ENCODE data around the gene R3HCC1L. TPM values are rescaled to one million over a fixed set of nuclear protein-coding genes. Genes with fewer than 3 reads are reported as not detected.

R3HCC1L gene
- total RNA-seq, 1 donor = 6.7 TPM

DNA sequence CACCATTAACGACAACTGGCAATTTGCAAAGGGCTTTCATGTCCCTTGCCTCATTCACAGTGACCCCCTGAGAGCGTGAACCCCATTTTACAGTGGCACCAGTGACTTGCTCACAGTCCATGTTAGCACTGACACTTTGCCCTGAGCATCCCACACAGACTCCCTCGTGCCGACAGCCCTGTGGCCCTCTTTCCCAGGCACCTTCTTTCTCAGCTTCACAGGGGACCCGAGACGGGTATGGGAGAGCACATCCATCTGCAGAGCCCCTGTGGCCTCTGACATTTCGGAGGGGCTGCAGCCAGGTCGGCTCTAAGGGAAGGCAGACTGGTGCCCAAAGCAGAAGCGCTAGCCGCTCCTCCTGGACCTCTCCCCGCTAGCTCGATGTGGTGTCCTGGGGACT, 122.7 kb downstream of the R3HCC1L start:
- DNase-seq (ENCODE audit: low read depth in 2 of 3, low spot score in 2 of 3) = no peak

DNA sequence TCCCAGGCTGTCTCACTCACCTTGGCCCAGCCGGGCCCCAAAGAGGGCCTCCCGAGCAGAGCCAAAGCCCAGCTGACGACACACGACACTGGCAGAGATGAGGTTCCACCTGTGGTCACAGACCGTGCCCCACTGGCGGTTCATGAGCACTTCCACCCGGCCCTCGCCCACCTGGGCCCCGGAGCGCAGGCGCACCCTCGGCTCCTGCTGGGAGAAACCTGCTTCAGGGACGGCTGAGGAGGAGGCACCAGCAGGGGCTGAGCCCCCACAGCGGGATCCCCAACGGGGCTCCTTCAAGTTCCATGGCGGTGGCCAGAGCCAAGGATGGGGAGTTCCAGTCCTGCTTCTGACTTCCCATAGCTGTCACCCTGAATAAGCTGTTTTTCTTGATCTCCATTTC, 123.5 kb downstream of the R3HCC1L start:
- DNase-seq (ENCODE audit: low read depth in 2 of 3, low spot score in 2 of 3) = no peak

DNA sequence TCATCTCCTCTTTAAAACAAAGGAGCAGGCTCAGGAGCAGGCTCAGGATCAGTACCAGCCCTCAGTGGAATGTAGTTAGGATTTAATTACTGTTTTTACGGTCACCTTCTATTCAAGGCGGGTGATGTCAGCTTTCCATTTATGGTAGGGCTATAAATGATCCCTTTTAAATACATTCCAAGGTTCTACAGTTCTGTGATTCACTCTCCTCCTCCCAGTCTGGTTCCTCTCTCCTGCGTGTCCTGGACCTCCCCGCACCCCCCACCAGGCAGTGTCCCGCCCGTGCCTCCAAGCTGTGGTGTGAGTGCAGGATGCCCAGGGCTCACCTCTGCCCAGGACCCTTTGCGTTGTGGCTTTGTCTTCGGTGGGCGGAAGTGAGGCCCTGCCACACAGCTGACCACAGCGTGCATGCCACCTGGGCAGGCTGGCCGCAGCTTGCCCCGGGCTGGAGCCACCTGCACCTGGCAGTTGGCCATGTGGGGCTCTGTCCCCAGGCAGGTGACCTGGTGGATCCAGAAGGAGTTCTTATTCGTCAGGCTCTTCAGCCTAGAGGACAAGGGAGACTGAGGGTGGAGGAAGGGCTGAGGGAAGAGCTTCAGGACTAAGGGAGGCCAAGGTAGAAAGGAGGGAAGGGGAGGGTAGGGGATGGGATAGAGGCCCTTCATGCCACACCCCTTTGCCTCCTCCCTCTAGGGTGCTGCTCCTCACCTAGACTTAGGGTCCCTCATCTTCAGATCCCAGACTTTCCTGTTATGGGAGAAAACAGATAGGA, 124.4 kb downstream of the R3HCC1L start:
- no peak for DNase-seq (ENCODE audit: low read depth in 2 of 3, low spot score in 2 of 3)

DNA sequence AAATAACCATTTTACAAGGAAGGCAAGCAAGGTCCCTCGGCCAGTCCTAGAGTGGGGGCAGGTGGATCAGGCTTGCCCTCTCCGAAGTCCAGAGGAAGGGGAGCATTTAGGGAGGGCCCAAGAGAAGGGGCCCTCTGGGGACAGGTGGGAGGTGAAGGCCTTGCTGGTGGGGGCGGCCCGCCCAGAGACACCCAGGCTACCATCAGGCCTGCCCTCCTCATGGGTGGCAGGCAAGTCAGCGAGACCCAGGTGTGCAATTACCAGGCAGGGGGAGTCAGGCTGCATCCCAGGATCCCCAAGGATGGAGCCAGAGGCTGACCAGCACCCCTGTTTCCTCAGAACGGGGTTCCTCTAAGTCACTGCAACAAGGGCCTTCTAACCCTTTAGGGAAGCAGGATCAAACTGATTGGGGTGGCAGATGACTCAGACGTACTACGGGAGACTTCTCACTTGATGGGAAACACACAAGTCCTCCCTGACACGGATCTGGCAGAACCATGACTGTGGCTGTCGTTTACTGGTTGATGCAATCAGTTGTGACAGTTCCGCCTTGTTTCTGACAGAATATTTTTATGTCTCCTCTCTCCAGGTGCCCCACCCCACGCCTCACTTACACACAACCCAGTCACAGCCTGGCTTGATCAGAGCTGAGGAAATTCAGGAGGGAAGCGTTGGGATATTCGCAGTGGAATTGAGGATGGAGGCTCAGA, 125.3 kb downstream of the R3HCC1L start:
- no peak for DNase-seq (ENCODE audit: low read depth in 2 of 3, low spot score in 2 of 3)

DNA sequence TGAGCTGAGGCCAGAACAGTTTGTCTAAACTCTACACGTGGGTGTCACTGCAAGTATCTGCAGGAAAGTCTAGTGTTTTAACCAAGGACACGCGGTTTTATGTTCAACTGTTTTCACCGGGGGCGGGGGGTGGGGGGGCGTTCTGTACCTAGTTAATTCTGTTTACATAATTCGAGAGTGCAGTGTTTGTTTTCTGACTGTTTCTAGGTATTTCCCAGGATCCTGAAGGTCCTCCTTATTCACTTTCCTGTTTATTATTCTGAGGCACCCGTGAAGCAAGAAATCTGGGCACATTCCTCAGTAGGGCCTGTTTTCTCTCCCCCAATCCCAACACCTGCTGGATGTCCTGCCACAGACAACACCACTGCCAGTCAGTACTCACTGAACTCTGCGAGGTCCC, 125.9 kb downstream of the R3HCC1L start:
- no peak for DNase-seq (ENCODE audit: low read depth in 2 of 3, low spot score in 2 of 3)

DNA sequence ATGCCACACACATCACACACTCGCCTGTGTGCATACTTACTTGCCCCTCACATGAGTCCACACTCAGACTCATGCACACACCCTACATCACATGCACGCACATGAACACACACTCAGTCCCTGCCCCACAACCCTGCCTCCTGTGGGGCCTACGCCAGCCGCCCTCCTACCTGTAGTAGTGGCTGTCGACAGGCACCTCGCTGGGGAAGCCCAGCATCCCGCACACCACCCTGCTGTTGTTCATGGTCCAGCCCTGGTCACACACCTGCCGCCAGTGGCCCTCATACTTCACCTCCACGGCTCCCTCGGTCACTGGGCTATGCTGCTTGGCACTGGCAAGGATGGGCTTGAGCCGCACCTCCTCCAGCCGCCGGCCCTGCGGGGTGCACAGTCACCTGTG, 126.3 kb downstream of the R3HCC1L start:
- DNase-seq (ENCODE audit: low read depth in 2 of 3, low spot score in 2 of 3) = no peak

DNA sequence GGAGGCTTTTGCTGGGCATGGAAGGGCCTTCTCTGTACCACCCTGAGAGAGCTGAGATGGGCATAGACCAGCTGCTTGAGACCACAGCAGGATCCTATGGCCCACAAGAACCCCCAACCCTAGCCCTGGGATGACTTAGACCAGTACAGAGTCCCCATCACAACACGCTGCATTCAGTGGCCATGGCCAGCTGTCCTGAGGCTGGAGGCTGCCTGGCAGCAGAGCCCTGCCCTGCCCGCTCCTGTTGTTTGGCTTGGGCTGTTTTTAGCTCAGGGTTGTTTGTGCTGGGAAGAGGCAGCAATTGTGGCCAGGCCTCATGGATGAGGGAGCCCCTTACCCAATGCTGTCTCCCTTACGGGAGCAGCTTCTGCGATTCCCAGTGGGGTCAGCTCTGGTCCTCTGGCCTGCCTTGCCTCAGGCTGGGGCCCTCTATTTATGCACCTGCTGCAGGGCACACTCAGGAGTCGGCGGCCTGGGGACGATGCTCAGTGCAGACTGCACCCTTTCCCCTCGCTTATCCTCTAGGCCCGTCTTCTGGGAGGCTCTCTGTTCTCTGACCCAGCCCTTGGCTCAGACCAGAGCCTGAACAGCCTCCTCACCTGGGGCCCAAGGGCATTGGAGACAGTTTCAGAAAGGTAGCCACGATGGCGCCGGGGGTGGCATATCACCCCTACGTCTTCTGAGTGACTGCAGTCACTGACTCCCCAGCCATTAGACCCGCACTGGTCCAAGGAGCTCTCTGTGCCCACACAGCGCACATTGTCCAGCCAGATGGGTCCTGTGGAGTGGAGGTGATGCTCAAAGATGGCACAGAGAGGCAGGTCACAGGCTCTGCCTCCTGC, 127.2 kb downstream of the R3HCC1L start:
- no peak for DNase-seq (ENCODE audit: low read depth in 2 of 3, low spot score in 2 of 3)

DNA sequence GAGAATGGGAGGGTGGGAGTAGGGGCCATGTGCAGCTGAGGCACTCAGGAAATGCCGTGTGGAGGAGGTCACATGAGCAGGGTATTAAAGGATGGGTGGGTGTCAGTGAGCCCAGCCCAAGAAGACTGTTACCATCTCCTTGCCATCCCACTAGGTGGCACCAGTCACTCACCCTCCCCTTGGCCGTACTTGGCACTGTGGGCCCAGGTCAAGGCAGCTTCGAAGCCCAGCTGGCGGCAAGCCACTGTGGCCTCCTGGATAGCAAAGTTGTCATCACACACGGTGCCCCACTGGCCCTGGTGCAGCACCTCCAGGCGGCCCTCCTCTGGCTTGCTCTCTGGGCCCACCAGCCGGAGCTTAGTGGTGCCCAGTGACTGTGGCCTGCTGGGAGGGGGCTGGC, 128.1 kb downstream of the R3HCC1L start:
- peak in 2 of 3 donors; percentile 41 to 59 for DNase-seq (ENCODE audit: low read depth in 2 of 3, low spot score in 2 of 3)

DNA sequence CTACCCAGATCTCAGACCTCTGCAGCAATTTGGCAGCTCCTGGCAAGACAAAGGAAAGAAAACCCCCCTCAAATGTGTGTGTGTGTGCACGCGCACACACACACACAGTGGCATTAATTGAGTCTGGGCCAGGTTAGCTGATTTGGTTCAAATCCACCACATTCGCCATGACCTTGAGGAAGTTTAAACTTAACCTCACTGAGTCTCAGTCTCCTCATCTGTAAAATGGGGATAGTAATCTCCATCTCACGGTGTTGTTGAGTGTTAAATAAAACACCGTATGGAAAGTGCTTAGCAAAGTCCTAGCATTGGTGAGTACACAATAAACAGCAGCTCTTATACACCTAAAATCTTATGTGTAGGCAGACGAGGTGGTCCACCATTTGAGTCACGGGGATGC, 128.6 kb downstream of the R3HCC1L start:
- no peak for DNase-seq (ENCODE audit: low read depth in 2 of 3, low spot score in 2 of 3)

DNA sequence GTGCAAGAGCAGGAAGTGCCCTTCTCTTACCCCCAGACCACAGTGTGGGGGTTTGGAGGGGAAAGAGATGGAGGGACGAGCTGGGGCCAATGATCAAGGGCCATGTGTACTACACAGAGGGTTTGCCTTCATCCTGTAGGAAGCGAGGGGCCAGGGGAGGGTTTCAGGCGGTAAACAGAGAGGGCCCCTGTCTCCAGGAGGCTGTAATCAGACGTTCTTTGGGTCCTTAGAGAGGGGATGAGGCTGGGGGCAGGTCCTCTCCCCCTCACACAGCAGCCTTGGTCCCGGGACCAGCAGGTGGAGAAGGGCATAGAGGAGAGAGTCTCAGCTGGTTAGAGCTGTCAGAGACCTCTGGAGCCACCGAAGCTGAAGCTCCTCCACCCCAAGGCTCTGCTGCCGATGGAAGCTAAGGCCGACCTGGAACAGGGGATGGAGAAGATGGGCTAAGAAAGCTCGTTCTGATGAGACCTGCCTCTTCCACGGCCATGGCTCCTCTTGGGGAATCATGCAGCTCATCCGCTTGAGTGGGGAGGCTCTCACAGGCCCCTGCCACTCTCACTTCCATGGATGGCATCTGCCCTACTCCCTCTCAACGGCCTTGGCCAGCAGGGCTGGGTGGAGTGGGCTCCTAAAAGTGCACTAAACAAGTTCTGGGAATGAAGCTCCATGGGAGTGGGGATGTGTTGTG, 130.1 kb downstream of the R3HCC1L start:
- no peak for DNase-seq (ENCODE audit: low read depth in 2 of 3, low spot score in 2 of 3)

DNA sequence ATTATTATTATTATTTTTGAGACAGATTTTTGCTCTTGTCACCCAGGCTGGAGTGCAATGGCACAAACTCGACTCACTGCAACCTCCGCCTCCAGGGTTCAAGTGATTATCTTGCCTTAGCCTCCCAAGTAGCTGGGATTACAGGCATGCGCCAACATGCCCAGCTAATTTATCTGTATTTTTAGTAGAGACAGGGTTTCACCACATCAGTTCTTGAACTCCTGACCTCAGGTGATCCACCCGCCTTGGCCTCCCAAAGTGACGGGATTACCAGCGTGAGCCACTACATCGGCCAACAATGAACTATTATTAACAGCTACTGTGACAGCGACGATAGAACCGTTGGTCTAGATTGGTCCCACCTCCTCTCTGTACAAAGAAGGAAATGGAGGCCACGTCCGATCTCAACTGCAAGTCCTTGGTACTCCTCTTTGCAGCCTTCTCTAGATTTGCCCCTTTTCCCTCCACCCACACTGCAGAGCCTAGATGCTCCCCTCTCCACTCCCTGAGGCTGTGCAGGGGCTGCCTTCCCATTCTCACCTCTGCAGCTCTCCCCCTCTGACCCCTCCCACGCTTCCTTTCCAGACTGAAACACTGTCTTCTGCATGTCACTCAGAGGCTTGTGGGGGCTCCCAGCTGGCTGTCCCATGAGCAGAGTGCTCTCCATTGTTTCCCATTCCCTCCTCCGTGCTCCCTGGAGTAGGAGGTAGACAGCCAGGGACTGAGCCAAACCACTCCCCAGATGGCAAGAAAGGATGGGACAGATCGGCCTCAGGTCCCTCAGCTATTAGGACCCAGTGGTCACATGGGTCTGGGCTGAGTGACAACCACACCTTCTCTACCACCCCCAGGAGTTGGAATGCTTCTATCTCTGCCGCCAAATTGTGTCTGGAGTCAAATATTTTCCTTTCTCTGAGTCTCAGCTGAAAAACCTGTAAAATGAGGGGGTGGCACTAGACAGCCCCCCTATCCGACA, 131.2 kb downstream of the R3HCC1L start:
- DNase-seq (ENCODE audit: low read depth in 2 of 3, low spot score in 2 of 3) = no peak

DNA sequence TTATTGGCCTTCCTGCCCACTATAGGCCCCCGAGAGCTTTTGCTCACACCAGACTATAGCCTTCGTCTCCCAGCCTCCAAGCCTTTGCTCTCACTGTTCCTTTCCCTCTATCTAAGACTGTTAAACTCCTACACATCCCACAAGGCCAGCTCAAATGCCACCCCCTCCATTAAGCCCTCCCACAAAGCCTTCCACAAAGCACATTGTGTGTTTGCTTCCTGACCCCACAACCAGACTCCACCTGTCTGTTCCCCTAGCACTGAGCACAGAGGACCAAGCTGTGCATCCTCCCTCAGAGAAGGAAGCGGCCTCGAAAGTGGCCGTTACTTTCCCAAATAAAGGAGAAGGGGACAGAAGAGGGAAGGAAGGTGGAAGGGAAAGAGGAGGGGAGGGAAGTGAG, 132.2 kb downstream of the R3HCC1L start:
- no peak for DNase-seq (ENCODE audit: low read depth in 2 of 3, low spot score in 2 of 3)

DNA sequence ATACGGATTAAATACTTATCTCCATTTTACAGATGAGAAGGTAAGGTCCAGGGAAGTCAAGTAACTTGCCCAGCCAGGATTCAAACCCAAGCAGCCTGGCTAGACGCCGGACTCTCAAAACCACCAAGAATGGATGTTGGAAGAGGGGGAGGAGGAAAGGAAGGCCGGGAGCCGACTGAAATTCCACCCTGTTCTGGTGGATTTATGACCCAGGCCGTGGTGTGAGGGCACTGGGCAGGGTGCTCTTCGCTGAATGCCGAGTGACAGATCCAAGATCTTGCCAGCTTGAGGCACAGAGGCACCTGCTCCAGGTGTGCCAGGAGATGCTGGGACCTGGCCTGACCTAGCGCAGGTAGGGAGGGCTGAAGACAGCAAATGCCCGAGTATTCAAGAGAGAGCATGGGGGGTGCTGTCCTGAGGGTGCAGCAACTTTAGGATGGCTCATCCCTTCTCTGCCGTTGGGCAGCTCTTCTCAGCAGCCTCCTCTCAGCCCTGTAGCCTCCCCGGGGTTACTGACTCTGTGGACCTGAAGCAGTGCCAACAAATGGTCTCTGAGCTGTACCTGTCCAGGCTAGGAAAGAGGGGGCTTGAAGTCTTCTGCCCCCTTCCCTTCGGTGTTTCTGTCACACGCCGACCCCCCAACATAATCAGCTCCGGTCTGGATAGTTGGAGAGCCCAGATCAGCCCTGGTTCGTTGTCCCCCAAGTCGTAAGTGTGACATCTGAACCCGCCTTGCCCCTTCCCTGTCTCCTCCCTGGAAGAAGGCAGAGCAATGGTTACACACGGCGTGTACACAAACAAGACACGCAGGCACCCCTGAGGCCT, 132.8 kb downstream of the R3HCC1L start:
- DNase-seq (ENCODE audit: low read depth in 2 of 3, low spot score in 2 of 3) = no peak

DNA sequence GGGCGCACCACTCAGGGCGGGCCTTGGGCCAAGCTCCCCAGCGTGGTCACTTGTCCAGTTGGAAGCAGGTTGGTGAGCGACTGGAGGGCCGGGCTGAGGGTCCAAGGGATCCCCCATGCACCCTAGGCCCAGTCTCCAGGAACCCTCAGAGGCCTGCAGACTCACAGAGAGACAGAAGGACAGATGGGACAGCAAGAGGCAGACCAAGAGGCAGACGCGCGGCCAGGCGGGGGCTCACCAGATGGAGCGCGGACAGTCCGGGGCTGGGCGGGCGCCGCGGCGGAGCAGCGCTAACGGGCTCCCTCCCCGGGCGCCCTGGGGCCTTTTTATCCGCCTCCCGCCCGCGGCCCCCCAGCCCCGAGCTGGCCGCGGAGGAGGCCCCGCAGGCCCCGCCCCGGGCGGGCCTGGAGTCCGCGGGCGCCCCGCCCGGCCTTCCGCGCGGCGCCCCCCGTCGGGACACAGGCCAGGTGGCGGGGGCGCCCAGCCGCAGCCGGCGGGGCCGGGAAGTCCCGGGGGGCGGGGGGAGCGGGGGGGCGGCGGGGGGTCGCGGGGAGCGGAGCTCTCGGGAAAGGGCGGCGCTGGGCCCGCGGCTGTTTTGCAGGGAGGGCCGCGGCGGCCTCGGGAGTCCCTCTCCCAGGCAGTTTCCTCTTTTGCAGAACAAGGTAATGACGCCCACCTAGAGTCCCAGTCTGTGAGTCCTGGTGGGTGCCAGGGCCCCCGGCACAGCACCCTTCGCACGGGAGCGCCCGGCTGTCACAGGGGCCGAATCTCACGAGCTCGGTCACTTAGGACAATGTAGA, 133.6 kb downstream of the R3HCC1L start, which contains the start of gene LOXL4:
Gene LOXL4 (minus strand): TSS at position 301 of the 800 bp plus-strand sequence. CDS start 5,175 bp downstream, outside the sequence.
- peak in 2 of 3 donors; percentile 63 to 67 for DNase-seq (ENCODE audit: low read depth in 2 of 3, low spot score in 2 of 3)

DNA sequence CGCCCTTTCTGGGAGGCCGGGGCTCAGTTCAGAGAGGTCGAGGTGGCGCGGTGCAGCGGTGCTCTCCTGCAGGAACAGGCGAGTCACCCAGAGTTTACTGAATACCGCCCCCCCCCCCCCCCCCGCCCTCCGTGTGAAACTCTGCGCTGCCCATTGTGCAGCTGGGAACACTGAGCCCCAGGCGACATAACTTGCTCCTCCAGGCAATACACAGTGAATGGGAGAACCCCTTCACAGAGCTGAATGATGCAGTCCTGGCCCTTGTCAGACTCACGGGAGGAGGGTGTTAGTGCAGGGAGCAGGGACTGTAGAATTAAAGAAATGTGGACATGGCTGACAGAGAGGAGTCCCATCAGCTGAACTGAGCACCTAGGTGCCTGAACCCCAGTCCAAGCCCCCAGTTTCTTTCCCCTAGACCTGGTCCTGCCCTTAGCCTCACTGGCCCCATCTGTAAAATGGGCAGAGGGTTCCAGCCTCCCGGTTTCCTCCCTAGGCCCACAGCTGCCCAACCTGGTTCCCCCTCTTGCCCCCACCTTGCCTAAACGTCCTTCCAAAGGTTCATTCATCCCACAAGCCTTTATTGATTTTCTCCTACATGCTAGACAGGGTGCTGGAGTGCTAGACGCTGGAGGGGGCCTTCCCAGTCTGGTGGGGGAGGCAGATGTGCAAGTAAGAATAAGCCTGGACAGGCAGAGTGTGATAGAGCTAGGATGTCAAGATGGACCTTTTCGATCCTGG, 134.4 kb downstream of the R3HCC1L start:
- DNase-seq (ENCODE audit: low read depth in 2 of 3, low spot score in 2 of 3) = no peak

DNA sequence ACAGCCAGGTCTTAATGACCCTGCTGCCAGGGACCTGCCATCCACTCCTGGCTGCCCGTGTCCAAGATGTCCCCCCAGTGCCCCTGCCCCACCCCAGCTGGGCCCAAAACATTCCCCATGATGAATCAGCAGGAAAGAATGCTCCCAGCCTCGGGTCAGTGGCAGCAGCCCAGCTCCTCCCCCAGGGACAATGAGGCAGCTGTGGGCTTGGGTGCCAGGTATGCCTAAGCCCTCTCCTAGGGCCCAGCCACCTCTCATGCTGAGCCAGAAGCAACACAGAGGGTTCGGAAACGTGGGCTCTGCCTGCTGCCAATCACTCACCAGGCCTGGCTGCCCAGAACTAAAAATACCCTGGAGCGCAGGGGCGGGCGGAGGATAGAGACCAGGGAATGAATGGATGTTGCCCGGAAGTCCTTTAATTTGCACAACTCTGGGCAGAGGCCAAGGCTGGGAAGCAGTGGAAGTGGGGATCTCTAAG, 135.0 kb downstream of the R3HCC1L start:
- no peak for DNase-seq (ENCODE audit: low read depth in 2 of 3, low spot score in 2 of 3)

Measured in hematopoietic multipotent progenitor cell (in vitro differentiated cells).